ENCODE data around the gene OR7C1. TPM values are rescaled to one million over a fixed set of nuclear protein-coding genes. Genes with fewer than 3 reads are reported as not detected.

OR7C1 gene
- total RNA-seq, 1 donor from 2014 or later: 0.18 TPM

- H3K4me1 ChIP-seq: no peaks in the 10 kb centered on the region
- TF ChIP-seq CTCF (IDR thresholded peaks at IDR 0.05): no peak
Measured at GRCh38 chr19:14818588-14818987, 16.4 kb downstream of the OR7C1 start.

DNA sequence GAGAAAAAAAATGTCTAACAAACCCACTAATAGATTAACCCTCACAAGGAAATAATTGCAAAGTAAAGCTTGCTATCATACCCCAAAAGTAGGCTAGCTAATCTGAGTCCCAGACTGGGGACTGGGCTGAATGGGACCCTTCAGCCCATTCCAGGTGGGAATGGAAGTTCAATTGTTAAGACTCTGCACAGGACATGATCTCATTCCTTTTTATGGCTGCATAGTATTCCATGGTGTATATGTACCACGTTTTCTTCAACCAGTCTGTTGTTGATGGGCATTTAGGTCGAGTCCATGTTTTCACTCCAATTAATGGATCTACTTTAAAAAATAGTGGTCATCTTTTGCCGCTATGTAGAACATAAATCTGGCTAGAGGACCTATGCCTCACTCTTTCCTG, 17.9 kb downstream of the OR7C1 start:
- no peak for DNase-seq
- Histone ChIP-seq H3K27ac (no peak overlapping the region), H3K27me3 (ENCODE audit: low read depth) (no peaks in the 10 kb centered on the region), H3K4me3 (no peak overlapping the region), H3K36me3 (no peaks in the 10 kb centered on the region), H3K9me3 (no peaks in the 10 kb centered on the region), H3K4me1 (no peaks in the 10 kb centered on the region)
- intact Hi-C loops (cut with DNase I): no loop called here
- ATAC-seq: no peak
- TF ChIP-seq CTCF (IDR thresholded peaks at IDR 0.05): no peak

More at GRCh38 chr19:14818588-14818987, 16.4 kb downstream of the OR7C1 start:
- no peaks in the 10 kb centered on the region for H3K9me3 ChIP-seq
- no peak overlapping the region for H3K4me3 ChIP-seq
- no peaks in the 10 kb centered on the region for H3K27me3 ChIP-seq (ENCODE audit: low read depth)
- intact Hi-C loops (cut with DNase I): no loop called here
- H3K27ac ChIP-seq: no peak overlapping the region
- ATAC-seq (no peak), DNase-seq (no peak)
- H3K36me3 ChIP-seq: no peaks in the 10 kb centered on the region

DNA sequence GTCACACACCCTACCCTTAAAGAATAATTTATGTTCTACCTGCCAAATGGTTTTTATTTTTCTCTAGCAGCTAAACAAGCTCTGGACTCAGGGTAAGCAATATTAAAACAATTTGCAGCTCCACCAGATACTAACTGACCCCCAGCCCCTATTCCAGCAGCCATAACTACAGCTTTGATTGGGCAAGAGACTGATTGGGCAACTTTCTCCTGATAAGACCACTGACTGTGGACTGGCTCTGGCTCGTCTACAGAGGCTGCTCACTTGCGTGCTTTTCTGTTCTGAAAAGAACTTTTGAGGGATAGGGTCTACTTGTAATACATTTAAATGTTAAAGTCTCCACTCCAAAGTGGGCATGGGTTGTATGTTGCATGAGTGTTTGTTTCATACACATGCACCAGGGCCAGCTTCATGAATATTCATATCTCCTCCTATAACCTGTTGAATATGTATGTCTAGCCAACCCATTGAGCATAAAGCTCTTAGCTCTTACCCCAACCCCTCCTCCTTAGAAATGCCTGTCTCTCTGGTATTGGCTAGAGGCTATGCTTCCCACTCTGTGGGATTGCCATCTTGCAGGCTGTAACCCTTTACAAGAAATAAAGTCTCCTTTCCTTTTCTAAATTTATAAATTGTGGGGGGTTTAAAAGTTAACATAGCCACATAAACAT, 19.9 kb downstream of the OR7C1 start:
- TF ChIP-seq CTCF (IDR thresholded peaks at IDR 0.05): no peak
- no peak overlapping the region for H3K27ac ChIP-seq
- H3K4me1 ChIP-seq: no peaks in the 10 kb centered on the region
- no peaks in the 10 kb centered on the region for H3K9me3 ChIP-seq
- no peaks in the 10 kb centered on the region for H3K27me3 ChIP-seq (ENCODE audit: low read depth)
- intact Hi-C loops (cut with DNase I): no loop called here
- H3K4me3 ChIP-seq: no peak overlapping the region
- H3K36me3 ChIP-seq: no peaks in the 10 kb centered on the region
- DNase-seq: no peak
- ATAC-seq: no peak

DNA sequence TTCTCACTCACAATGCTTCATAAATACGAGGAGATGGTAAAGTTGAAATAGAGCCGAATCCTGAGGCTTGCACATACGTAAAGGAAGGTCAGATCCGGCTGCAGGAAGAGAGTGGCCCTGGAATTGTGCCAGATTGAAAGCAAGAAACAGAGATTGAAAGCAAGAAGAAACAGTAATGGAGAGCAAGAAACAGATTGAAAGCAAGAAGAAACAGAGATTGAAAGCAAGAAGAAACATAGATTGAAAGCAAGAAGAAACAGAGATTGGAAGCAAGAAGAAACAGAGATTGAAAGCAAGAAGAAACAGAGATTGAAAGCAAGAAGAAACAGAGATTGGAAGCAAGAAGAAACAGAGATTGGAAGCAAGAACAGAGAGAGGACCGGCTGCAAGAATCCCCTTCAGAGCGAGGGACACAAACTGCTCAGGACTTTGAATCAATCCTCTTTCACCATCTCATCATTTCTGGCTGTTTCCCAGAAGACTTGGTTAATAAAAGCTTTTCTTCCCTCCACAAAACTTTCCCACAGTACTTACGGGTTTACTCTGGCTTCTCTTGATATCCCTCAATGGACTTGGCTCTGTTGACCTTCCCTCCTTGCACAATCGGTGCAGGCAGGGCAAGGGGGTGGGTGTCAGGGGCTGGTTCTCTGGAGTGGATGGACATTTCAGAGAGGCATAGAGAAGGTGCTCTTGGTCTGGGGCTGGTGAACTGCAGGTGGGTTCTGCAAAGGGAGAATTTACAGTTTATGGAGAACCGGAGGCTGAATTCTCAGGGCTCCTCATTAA, 25.5 kb downstream of the OR7C1 start:
- Histone ChIP-seq H3K9me3 (no peaks in the 10 kb centered on the region), H3K27ac (no peak overlapping the region), H3K4me3 (no peak overlapping the region), H3K36me3 (no peaks in the 10 kb centered on the region), H3K27me3 (ENCODE audit: low read depth) (no peaks in the 10 kb centered on the region), H3K4me1 (no peaks in the 10 kb centered on the region)
- no peak for TF ChIP-seq CTCF (IDR thresholded peaks at IDR 0.05)
- intact Hi-C loops (cut with DNase I): no loop called here
- ATAC-seq: peak; percentile 38 to 73
- no peak for DNase-seq

GRCh38 chr19:14804765-14805164, 30.2 kb downstream of the OR7C1 start:
- H3K36me3 ChIP-seq: no peaks in the 10 kb centered on the region
- no peak for TF ChIP-seq CTCF (IDR thresholded peaks at IDR 0.05)
- no peaks in the 10 kb centered on the region for H3K27me3 ChIP-seq (ENCODE audit: low read depth)
- intact Hi-C loops (cut with DNase I): no loop called here
- no peak for DNase-seq
- H3K9me3 ChIP-seq: no peaks in the 10 kb centered on the region
- no peak for ATAC-seq
- no peak overlapping the region for H3K4me3 ChIP-seq
- H3K27ac ChIP-seq: no peak overlapping the region
- no peaks in the 10 kb centered on the region for H3K4me1 ChIP-seq
